Hepatocyte (in vitro differentiated cells): ENCODE data around the gene NR1H4.

Experiments
- EZH2 ChIP-seq: fragments of 200-600 bp; sonication (generic); IDR thresholded peaks from 2 replicates; pipeline ENCODE4 v1.6.1; 2016; ENCODE audit warnings: antibody characterized with exemption, mild to moderate bottlenecking, borderline replicate concordance
- EZH2phosphoT487 ChIP-seq: fragments of 200-600 bp; sonication (generic); IDR thresholded peaks from one replicate; pipeline ENCODE4 v1.6.1; 2018; ENCODE audit warnings: antibody characterized with exemption, mild to moderate bottlenecking, low read depth, moderate library complexity; ENCODE audit not compliant: unreplicated experiment, severe bottlenecking

- TF ChIP-seq EZH2phosphoT487 (no peak), EZH2 (no peak)
Observed at GRCh38 chr12:100448656-100449055, 25.0 kb upstream of the NR1H4 start.
